Activated CD8-positive, alpha-beta T cell treated with anti-CD3 and anti-CD28 coated beads for 36 hours (primary cell): ENCODE measurements around the gene DNAI1. TPM values are rescaled to one million over a fixed set of nuclear protein-coding genes. Genes with fewer than 3 reads are reported as not detected.

Experiments
- ATAC-seq: fragments of 200-7000 bp; cut with Tn5 transposase; one replicate; pipeline ENCODE4 v1.10.0; 2021; ENCODE audit warnings: mild to moderate bottlenecking, moderate library complexity
- CTCF ChIA-PET: fragments of 350-600 bp; sonication (Branson Sonifier 250); formaldehyde crosslinking; loops from one replicate; lab custom pipeline; 2021; ENCODE audit warnings: antibody characterized with exemption; lab: Charles Lee
- POLR2A ChIA-PET: fragments of 350-600 bp; sonication (Branson Sonifier 250); formaldehyde crosslinking; loops from one replicate; lab custom pipeline; 2021; ENCODE audit warnings: antibody characterized with exemption; lab: Charles Lee
- DNase-seq: peaks from one replicate; pipeline ENCODE4 v3.0.0-alpha.2; 2020
- H3K27ac Mint-ChIP-seq: one replicate; pipeline ENCODE4 v1.8.0; 2021; ENCODE audit warnings: mild to moderate bottlenecking, mixed read lengths
- H3K27me3 Mint-ChIP-seq: one replicate; pipeline ENCODE4 v1.8.0; 2021; ENCODE audit warnings: mixed read lengths
- H3K36me3 Mint-ChIP-seq: one replicate; pipeline ENCODE4 v1.8.0; 2021; ENCODE audit warnings: low read depth, mixed read lengths
- H3K4me1 Mint-ChIP-seq: one replicate; pipeline ENCODE4 v1.8.0; 2021; ENCODE audit warnings: low read depth, mixed read lengths
- H3K4me3 Mint-ChIP-seq: one replicate; pipeline ENCODE4 v1.8.0; 2021; ENCODE audit warnings: mild to moderate bottlenecking, moderate library complexity, mixed read lengths
- H3K9me3 Mint-ChIP-seq: one replicate; pipeline ENCODE4 v1.8.0; 2021; ENCODE audit warnings: mixed read lengths
- intact Hi-C: fragments of 100-400 bp; cut with micrococcal nuclease; formaldehyde crosslinking; loops from one replicate; pipeline ENCODE4 v1.10.0; 2022
- total RNA-seq, 2 experiments: library from RNA; stranded (reverse); gene quantifications; one replicate each; pipeline ENCODE4 v1.2.3, GENCODE V29; 2021
- TF ChIP-seq, protein P1 (sequence below): fragments of 200-600 bp; IDR thresholded peaks from one replicate; pipeline ENCODE4 v1.8.0; 2022; ENCODE audit warnings: antibody characterized with exemption, mild to moderate bottlenecking

DNAI1 gene
- total RNA-seq, 2 experiments from 2014 or later, result 0.18 TPM; not detected in 1

DNA sequence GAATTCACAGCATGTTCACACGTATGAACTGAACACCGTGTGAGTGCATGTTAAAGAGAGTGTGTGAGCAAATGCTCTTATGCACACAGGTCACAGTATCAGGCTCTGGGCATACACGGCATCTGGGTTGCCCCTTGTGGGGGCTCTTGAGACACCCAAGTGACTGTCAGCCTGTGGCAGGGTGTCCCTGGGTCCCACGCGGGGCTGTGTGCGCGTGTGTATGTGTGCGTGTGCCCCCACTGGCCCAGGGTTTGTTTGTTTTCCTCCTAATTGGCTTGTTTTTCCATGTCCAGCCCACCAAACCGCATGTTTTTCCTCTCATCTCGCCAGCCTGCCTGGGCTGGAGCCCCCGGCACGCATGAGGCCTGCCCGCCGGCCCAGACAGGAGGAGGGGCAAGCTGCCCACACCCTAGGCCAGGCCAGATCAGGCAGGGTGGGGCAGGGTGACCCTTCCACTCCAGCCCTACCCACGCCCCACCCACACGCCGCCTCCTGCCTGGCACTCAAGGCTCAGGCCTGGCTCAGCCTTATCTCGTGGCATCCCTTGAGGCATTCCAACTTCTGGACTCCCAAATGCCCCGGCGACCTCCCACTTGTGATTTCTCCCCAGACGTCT lies 102.1 kb downstream of the DNAI1 start:
- H3K27me3 Mint-ChIP-seq, result peaks cover 36% of the 10 kb centered on the region
- DNase-seq (no peak), ATAC-seq (no peak)
- ChIA-PET CTCF (interaction anchor here (0.8 to 4.1 kb wide), 4 partner anchors 22 to 77 kb away, joined by 3 to 43 read pairs (median 4); partner anchors contain the start of gene SIGMAR1), POLR2A (no interaction called here)
- no peak overlapping the region for H3K4me3 Mint-ChIP-seq
- no peak overlapping the region for H3K27ac Mint-ChIP-seq
- TF ChIP-seq, protein P1, sequence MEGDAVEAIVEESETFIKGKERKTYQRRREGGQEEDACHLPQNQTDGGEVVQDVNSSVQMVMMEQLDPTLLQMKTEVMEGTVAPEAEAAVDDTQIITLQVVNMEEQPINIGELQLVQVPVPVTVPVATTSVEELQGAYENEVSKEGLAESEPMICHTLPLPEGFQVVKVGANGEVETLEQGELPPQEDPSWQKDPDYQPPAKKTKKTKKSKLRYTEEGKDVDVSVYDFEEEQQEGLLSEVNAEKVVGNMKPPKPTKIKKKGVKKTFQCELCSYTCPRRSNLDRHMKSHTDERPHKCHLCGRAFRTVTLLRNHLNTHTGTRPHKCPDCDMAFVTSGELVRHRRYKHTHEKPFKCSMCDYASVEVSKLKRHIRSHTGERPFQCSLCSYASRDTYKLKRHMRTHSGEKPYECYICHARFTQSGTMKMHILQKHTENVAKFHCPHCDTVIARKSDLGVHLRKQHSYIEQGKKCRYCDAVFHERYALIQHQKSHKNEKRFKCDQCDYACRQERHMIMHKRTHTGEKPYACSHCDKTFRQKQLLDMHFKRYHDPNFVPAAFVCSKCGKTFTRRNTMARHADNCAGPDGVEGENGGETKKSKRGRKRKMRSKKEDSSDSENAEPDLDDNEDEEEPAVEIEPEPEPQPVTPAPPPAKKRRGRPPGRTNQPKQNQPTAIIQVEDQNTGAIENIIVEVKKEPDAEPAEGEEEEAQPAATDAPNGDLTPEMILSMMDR, result no peak
- H3K4me1 Mint-ChIP-seq, result no peaks in the 10 kb centered on the region
- intact Hi-C loops, result no loop called here
- no peaks in the 10 kb centered on the region for H3K36me3 Mint-ChIP-seq
- no peaks in the 10 kb centered on the region for H3K9me3 Mint-ChIP-seq

DNA sequence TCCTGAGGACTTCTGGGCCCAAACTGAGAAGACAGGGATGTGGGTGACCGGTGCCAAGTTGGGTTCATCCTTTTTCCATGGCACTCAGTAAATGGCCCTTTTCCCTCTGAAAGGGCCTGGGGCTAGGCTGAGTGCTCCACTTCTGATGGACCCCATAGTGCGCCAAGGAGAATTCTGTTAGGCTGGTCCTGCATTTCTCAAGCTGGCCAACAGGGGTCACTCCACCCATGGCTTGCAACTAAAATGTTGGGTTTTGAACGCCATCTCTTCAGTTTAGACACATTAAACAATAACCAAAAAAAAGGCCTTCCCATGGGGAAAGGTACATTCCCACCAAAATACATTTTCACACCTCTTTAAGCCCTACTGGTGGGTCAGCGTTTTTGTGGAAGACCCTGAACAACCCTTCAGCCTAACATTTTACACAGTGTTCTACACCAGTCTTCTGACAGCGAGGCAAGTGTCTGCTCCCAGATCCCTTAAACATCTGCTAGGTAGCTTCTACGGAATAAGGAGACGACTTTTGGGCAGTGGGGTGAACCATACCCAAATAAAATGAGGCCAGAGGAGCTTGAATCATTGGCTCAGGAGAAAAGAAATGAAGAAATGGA lies 103.6 kb downstream of the DNAI1 start:
- ATAC-seq (peak; percentile 56), DNase-seq (peak; percentile 64)
- intact Hi-C loops, result no loop called here
- H3K9me3 Mint-ChIP-seq, result no peaks in the 10 kb centered on the region
- ChIA-PET POLR2A (interaction anchor here (0.8 kb wide), 1 partner anchor 21 kb away, joined by 3 read pairs; no protein-coding TSS in a partner anchor), CTCF (interaction anchor here (0.8 to 4.1 kb wide), 12 partner anchors 9 to 53 kb away, joined by 3 to 43 read pairs (median 6); no protein-coding TSS in a partner anchor)
- TF ChIP-seq, protein P1, result peak; percentile 85
- no peak overlapping the region for H3K27ac Mint-ChIP-seq
- H3K4me3 Mint-ChIP-seq, result no peak overlapping the region
- peaks cover 37% of the 10 kb centered on the region for H3K27me3 Mint-ChIP-seq
- H3K4me1 Mint-ChIP-seq, result no peaks in the 10 kb centered on the region
- no peaks in the 10 kb centered on the region for H3K36me3 Mint-ChIP-seq

DNA sequence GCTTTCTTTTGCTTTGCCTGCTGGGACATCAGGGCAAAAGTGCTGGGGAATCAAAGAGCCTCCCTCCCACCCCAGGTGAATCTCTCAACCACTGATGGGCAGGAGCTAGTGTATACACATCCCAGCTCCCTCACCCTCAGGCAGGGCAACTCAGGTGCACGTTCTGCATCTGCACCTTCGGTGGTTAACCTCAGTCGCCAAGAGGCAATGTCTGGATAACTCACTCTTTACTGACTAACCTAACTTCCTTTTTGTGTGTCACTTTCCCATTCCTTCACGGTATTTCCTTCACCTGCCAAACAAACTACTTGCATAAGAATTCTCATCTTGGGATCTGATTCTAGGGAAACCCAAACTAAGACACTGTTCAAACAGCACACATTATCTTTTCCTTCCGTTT lies 104.7 kb downstream of the DNAI1 start:
- ChIA-PET POLR2A (interaction anchor here (0.8 to 1.3 kb wide), 2 partner anchors 11 to 20 kb away, joined by 3 to 5 read pairs; no protein-coding TSS in a partner anchor), CTCF (interaction anchor here (1.0 to 4.1 kb wide), 10 partner anchors 13 to 159 kb away, joined by 3 to 43 read pairs (median 6); no protein-coding TSS in a partner anchor)
- Mint-ChIP-seq H3K4me1 (no peaks in the 10 kb centered on the region), H3K9me3 (no peaks in the 10 kb centered on the region), H3K36me3 (no peaks in the 10 kb centered on the region), H3K27me3 (peaks cover 35% of the 10 kb centered on the region), H3K27ac (no peak overlapping the region), H3K4me3 (no peak overlapping the region)
- intact Hi-C loops, result no loop called here
- no peak for DNase-seq
- TF ChIP-seq, protein P1, result no peak
- ATAC-seq, result no peak

DNA sequence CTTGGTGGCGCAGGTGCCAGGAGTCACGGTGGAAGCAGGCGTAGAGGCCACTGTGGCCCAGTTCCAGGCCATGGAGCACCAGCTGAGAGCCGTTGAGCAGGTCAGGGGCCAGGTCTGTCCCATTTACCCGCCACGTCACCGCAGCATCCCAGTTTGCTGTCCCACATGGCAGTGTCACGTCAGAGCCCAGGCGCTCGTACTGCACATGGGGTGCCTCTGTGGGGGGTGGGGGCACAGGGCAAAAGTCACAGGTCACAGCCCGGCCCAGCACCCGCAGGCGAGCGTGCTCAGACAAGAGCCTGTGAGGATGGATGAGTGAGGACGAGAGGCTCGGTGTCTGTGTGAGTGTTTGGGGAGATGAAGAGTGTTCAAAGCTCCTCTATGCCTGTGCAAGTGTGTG lies 106.0 kb downstream of the DNAI1 start:
- CTCF ChIA-PET, result interaction anchor here (1.8 to 4.1 kb wide), 2 partner anchors 27 to 39 kb away, joined by 6 to 43 read pairs; no protein-coding TSS in a partner anchor
- no peak for ATAC-seq
- intact Hi-C loops, result no loop called here

More for the DNA sequence above, 106.0 kb downstream of the DNAI1 start:
- TF ChIP-seq, protein P1, result no peak
- no peaks in the 10 kb centered on the region for H3K4me1 Mint-ChIP-seq
- POLR2A ChIA-PET, result no interaction called here
- DNase-seq, result no peak
- no peaks in the 10 kb centered on the region for H3K36me3 Mint-ChIP-seq
- H3K4me3 Mint-ChIP-seq, result no peak overlapping the region
- H3K27me3 Mint-ChIP-seq, result peaks cover 31% of the 10 kb centered on the region
- no peak overlapping the region for H3K27ac Mint-ChIP-seq
- H3K9me3 Mint-ChIP-seq, result no peaks in the 10 kb centered on the region
